H9 (cell line): Measurements from ENCODE around the gene RDM1. TPM values are rescaled to one million over a fixed set of nuclear protein-coding genes. Genes with fewer than 3 reads are reported as not detected.

ENCODE experiments used
- DNase-seq: peaks from one replicate; pipeline ENCODE4 v3.0.0-alpha.2; 2017
- H2AFZ ChIP-seq: one replicate; pipeline ENCODE4 v1.6.1; 2013; ENCODE audit warnings: mild to moderate bottlenecking, low read length, control low read depth, moderate library complexity
- H2AK5ac ChIP-seq: 2 replicates; pipeline ENCODE4 v1.6.1; 2013; ENCODE audit warnings: low read length, control low read depth, mixed read lengths; ENCODE audit not compliant: insufficient read length
- H2BK120ac ChIP-seq: one replicate; pipeline ENCODE4 v1.6.1; 2013; ENCODE audit warnings: low read depth, mild to moderate bottlenecking, low read length, control low read depth, inconsistent platforms; ENCODE audit not compliant: poor library complexity, severe bottlenecking
- H2BK12ac ChIP-seq: 2 replicates; pipeline ENCODE4 v1.6.1; 2013; ENCODE audit warnings: low read length, control low read depth, mixed read lengths, low read depth; ENCODE audit not compliant: insufficient read length
- H2BK15ac ChIP-seq: 2 replicates; pipeline ENCODE4 v1.6.1; 2013; ENCODE audit warnings: low read depth, low read length, control low read depth
- H2BK20ac ChIP-seq: one replicate; pipeline ENCODE4 v1.6.1; 2013; ENCODE audit warnings: low read depth, mild to moderate bottlenecking, low read length, control low read depth, inconsistent platforms; ENCODE audit not compliant: poor library complexity, severe bottlenecking
- H2BK5ac ChIP-seq: 2 replicates; pipeline ENCODE4 v1.6.1; 2013; ENCODE audit warnings: low read length, control low read depth, mixed read lengths; ENCODE audit not compliant: insufficient read length
- H3K14ac ChIP-seq: 2 replicates; pipeline ENCODE4 v1.6.1; 2013; ENCODE audit warnings: low read length, control low read depth; ENCODE audit not compliant: insufficient read depth
- H3K18ac ChIP-seq: 2 replicates; pipeline ENCODE4 v1.6.1; 2013; ENCODE audit warnings: low read depth, mild to moderate bottlenecking, mixed read lengths, low read length, control low read depth; ENCODE audit not compliant: insufficient read length
- H3K23ac ChIP-seq: 2 replicates; pipeline ENCODE4 v1.6.1; 2013; ENCODE audit warnings: low read length, control low read depth, mixed read lengths, low read depth; ENCODE audit not compliant: insufficient read length
- H3K23me2 ChIP-seq: 2 replicates; pipeline ENCODE4 v1.6.1; 2013; ENCODE audit warnings: low read depth, mild to moderate bottlenecking, mixed read lengths, low read length, control low read depth; ENCODE audit not compliant: insufficient read length, poor library complexity, severe bottlenecking
- H3K27ac ChIP-seq: 2 replicates; pipeline ENCODE4 v1.5.1; 2013; ENCODE audit warnings: low read length, control low read depth, mixed read lengths, low read depth; ENCODE audit not compliant: insufficient read length
- H3K27me3 ChIP-seq: 2 replicates; pipeline ENCODE4 v1.6.1; 2013; ENCODE audit warnings: low read length, control low read depth, inconsistent platforms; ENCODE audit not compliant: insufficient read depth
- H3K4ac ChIP-seq: 2 replicates; pipeline ENCODE4 v1.6.1; 2013; ENCODE audit warnings: low read depth, mild to moderate bottlenecking, control low read depth, inconsistent platforms, low read length, moderate library complexity
- H3K4me1 ChIP-seq: 2 replicates; pipeline ENCODE4 v1.6.1; 2013; ENCODE audit warnings: low read length, control low read depth, inconsistent platforms; ENCODE audit not compliant: insufficient read depth
- H3K4me2 ChIP-seq: 2 replicates; pipeline ENCODE4 v1.6.1; 2013; ENCODE audit warnings: low read length, control low read depth, mixed read lengths; ENCODE audit not compliant: insufficient read length, insufficient read depth
- H3K56ac ChIP-seq: 2 replicates; pipeline ENCODE4 v1.6.1; 2013; ENCODE audit warnings: low read depth, mild to moderate bottlenecking, mixed read lengths, low read length, control low read depth; ENCODE audit not compliant: insufficient read length
- H3K79me1 ChIP-seq: 2 replicates; pipeline ENCODE4 v1.6.1; 2013; ENCODE audit warnings: low read depth, mild to moderate bottlenecking, moderate library complexity, low read length, control low read depth, inconsistent platforms; ENCODE audit not compliant: insufficient read depth, poor library complexity, severe bottlenecking
- H3K79me2 ChIP-seq: 2 replicates; pipeline ENCODE4 v1.6.1; 2013; ENCODE audit warnings: low read length, control low read depth, inconsistent platforms; ENCODE audit not compliant: insufficient read depth
- H3K9ac ChIP-seq: 2 replicates; pipeline ENCODE4 v1.6.1; 2013; ENCODE audit warnings: low read length, control low read depth, mixed read lengths; ENCODE audit not compliant: insufficient read length; ENCODE audit errors: extremely low read depth
- H3K9me3 ChIP-seq: one replicate; pipeline ENCODE4 v1.6.1; 2013; ENCODE audit warnings: low read depth, low read length, inconsistent platforms; ENCODE audit not compliant: control insufficient read depth
- H3T11ph ChIP-seq: one replicate; pipeline ENCODE4 v1.6.1; 2013; ENCODE audit warnings: mild to moderate bottlenecking, low read length, control low read depth, inconsistent platforms
- H4K20me1 ChIP-seq: one replicate; pipeline ENCODE4 v1.6.1; 2013; ENCODE audit not compliant: control insufficient read depth, insufficient read length, insufficient read depth
- H4K5ac ChIP-seq: 2 replicates; pipeline ENCODE4 v1.6.1; 2013; ENCODE audit warnings: low read depth, mild to moderate bottlenecking, mixed read lengths, low read length, control low read depth; ENCODE audit not compliant: insufficient read length
- H4K8ac ChIP-seq: replicated peaks from 2 replicates; pipeline ENCODE4 v1.6.1; 2013; ENCODE audit warnings: low read length, control low read depth, mixed read lengths, low read depth; ENCODE audit not compliant: insufficient read length
- H4K91ac ChIP-seq: 2 replicates; pipeline ENCODE4 v1.6.1; 2013; ENCODE audit warnings: low read depth, mild to moderate bottlenecking, moderate library complexity, mixed read lengths, low read length, control low read depth; ENCODE audit not compliant: insufficient read length
- H3K27ac Mint-ChIP-seq, 3 experiments: 2 replicates in 2 of 3; 3 replicates in 1 of 3; pipeline ENCODE4 v1.8.0; 2020 to 2021; ENCODE audit warnings: mixed read lengths in 3 of 3, mild to moderate bottlenecking in 1 of 3, moderate library complexity in 1 of 3
- H3K27me3 Mint-ChIP-seq: 2 replicates; pipeline ENCODE4 v1.8.0; 2021; ENCODE audit warnings: low read depth, mild to moderate bottlenecking, moderate library complexity, mixed read lengths
- H3K36me3 Mint-ChIP-seq, 3 experiments: 2 replicates in 2 of 3; 3 replicates in 1 of 3; pipeline ENCODE4 v1.8.0; 2020 to 2021; ENCODE audit warnings: low read depth in 3 of 3, mixed read lengths in 3 of 3; ENCODE audit not compliant: insufficient read depth in 1 of 3
- H3K4me1 Mint-ChIP-seq, 2 experiments: 2 replicates each; pipeline ENCODE4 v1.8.0; 2020; ENCODE audit warnings: mixed read lengths in 2 of 2
- H3K4me3 Mint-ChIP-seq, 2 experiments: 2 replicates in 1 of 2; 3 replicates in 1 of 2; pipeline ENCODE4 v1.8.0; 2020 to 2021; ENCODE audit warnings: mild to moderate bottlenecking in 2 of 2, mixed read lengths in 2 of 2, moderate library complexity in 1 of 2
- H3K9me3 Mint-ChIP-seq, 2 experiments: 2 replicates in 1 of 2; 3 replicates in 1 of 2; pipeline ENCODE4 v1.8.0; 2020; ENCODE audit warnings: mild to moderate bottlenecking in 2 of 2, mixed read lengths in 2 of 2, moderate library complexity in 1 of 2
- CTCF ChIP-seq: fragments of 200-600 bp; sonication (generic); conservative IDR thresholded peaks from 3 replicates; pipeline ENCODE4 v1.8.0; 2021; ENCODE audit warnings: antibody characterized with exemption, mild to moderate bottlenecking
- WGBS: extraction: QIAGEN DNeasy Blood & Tissue Kit; methylation state at CpG from one replicate; pipeline ENCODE4 v1.1.7; 2013; ENCODE audit warnings: missing lambda C conversion rate, low lambda C conversion rate, mixed read lengths; ENCODE audit not compliant: insufficient read length; ENCODE audit errors: extremely low coverage; 5-methylcytosine and 5-hydroxymethylcytosine counted together
- total RNA-seq: library from RNA; stranded (reverse); gene quantifications from 2 replicates; pipeline ENCODE4 v1.2.1, GENCODE V29; 2021

RDM1 gene
- total RNA-seq, 1 experiment from 2014 or later, result 9.0 TPM

- Histone ChIP-seq H2BK120ac (no peak overlapping the region), H4K5ac (no peak overlapping the region), H3K23ac (no peak overlapping the region), H3T11ph (no peak overlapping the region), H3K4me1 (no peaks in the 10 kb centered on the region), H3K4me2 (no peak overlapping the region), H2AK5ac (no peak overlapping the region), H2BK15ac (no peak overlapping the region), H3K14ac (no peak overlapping the region), H2BK5ac (no peak overlapping the region), H3K4ac (no peak overlapping the region), H3K18ac (no peak overlapping the region), H4K20me1 (no peaks in the 10 kb centered on the region), H3K23me2 (no peaks in the 10 kb centered on the region), H3K27me3 (no peaks in the 10 kb centered on the region), H2BK20ac (no peak overlapping the region), H3K27ac (no peak overlapping the region), H3K9ac (no peak overlapping the region), H2AFZ (no peak overlapping the region), H2BK12ac (no peak overlapping the region), H3K56ac (no peak overlapping the region), H3K79me1 (no peaks in the 10 kb centered on the region), H3K79me2 (no peaks in the 10 kb centered on the region), H3K9me3 (no peaks in the 10 kb centered on the region), H4K8ac (no peak overlapping the region), H4K91ac (no peak overlapping the region)
- no peak for DNase-seq
- no CpG with 5 or more reads among the region's 7 CpGs for WGBS
- Mint-ChIP-seq H3K36me3 (no peaks in the 10 kb centered on the region), H3K4me1 (peaks cover 3 to 5% of the 10 kb centered on the region in 2 experiments; a peak in 2 of 4 replicates), H3K9me3 (no peaks in the 10 kb centered on the region), H3K27ac (no peak overlapping the region; a peak in 1 of 7 replicates), H3K27me3 (peaks cover 2% of the 10 kb centered on the region), H3K4me3 (no peak overlapping the region)
- TF ChIP-seq CTCF, result no peak
Measured at GRCh38 chr17:35977509-35977908, 46.9 kb upstream of the RDM1 start.
